Sigmoid colon (tissue), 3 donors: ENCODE results near the gene KRT16.

Source experiments
- POLR2A ChIP-seq, 2 donors: fragments of 450-650 bp; IDR thresholded peaks; one replicate each; pipeline ENCODE4 v1.6.1; 2016; ENCODE audit warnings: antibody characterized with exemption in 2 of 2, mild to moderate bottlenecking in 2 of 2, moderate library complexity in 2 of 2
- TF ChIP-seq, protein P1 (sequence below), 4 experiments: fragments of 450-650 bp in 3 of 4; fragments of 200-600 bp in 1 of 4; IDR thresholded peaks; one replicate each; pipeline ENCODE4 v1.5.1; 2016 to 2019; ENCODE audit warnings: antibody characterized with exemption in 4 of 4, mild to moderate bottlenecking in 3 of 4, moderate library complexity in 2 of 4

- TF ChIP-seq, protein P1, sequence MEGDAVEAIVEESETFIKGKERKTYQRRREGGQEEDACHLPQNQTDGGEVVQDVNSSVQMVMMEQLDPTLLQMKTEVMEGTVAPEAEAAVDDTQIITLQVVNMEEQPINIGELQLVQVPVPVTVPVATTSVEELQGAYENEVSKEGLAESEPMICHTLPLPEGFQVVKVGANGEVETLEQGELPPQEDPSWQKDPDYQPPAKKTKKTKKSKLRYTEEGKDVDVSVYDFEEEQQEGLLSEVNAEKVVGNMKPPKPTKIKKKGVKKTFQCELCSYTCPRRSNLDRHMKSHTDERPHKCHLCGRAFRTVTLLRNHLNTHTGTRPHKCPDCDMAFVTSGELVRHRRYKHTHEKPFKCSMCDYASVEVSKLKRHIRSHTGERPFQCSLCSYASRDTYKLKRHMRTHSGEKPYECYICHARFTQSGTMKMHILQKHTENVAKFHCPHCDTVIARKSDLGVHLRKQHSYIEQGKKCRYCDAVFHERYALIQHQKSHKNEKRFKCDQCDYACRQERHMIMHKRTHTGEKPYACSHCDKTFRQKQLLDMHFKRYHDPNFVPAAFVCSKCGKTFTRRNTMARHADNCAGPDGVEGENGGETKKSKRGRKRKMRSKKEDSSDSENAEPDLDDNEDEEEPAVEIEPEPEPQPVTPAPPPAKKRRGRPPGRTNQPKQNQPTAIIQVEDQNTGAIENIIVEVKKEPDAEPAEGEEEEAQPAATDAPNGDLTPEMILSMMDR (IDR thresholded peaks at IDR 0.05) = no peak
- TF ChIP-seq POLR2A (IDR thresholded peaks at IDR 0.05) = no peak
These were observed 2.9 kb upstream of the KRT16 start for GRCh38 chr17:41615454-41615853.
